ENCODE results near the gene CHGA. TPM values are rescaled to one million over a fixed set of nuclear protein-coding genes. Genes with fewer than 3 reads are reported as not detected.

Gene CHGA
- total RNA-seq, 1 experiment from 2014 or later, result 10.5 TPM

- no peak for DNase-seq (ENCODE audit: extremely low read depth, low read depth)
Observed at GRCh38 chr14:92942576-92942975, 19.6 kb downstream of the CHGA start.

DNA sequence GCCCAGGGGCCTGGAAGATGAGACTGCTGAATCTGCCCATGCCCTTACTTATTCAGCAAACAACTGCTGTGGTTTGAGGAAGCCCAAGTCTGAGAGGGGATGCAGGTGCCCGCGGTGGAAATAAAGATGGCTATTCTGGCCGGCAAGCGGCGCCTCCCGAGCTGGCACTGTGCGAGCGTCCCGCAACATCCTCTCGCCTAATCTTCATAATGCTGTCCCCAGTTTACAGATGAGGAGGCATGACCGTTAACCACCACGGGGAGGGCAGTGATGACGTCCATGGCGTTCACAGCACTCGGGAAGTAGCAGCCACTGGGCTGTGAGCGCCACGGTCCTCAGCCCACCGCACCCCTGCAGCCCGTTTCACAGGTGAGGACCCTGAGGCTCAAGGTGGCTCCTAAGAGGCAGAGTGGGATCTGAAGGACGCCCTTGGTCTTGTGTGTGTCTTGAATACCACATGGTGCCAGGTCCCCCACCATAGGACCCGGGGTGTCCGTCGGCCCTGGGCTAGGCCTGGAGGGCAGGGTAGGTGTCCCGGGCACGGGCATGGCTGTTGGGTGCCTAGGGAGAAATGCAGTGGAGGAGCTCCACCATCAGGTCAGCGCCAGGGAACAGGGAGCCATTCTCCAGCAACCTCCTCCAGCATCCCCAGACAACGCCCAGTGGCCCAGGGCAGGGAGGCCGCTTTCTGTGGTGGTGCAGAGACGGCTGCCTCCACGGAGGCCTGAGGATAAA, 20.2 kb downstream of the CHGA start:
- no peak for DNase-seq (ENCODE audit: extremely low read depth, low read depth)

- DNase-seq (ENCODE audit: extremely low read depth, low read depth), result no peak
Observed at GRCh38 chr14:92943855-92944570, 21.1 kb downstream of the CHGA start.

DNA sequence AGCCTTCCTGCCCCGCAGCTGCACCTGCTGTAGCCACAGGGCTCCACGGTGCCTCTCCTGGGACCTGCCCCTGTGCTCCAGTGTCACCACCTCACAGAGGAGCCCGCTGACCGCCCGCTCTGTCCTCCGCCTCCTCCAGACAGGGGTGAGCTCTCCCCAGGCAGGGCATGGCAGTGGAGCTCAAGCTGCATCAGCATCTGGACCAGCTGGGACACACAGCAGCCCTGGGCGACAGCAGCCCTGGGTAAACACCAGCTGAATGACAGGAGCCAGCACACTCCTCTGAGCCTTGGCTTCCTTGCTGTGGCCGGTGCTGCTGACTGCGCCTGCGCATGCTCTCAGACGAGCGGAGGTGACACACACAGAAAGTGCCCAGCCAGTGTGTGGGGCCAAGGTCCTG, 22.0 kb downstream of the CHGA start:
- no peak for DNase-seq (ENCODE audit: extremely low read depth, low read depth)

DNA sequence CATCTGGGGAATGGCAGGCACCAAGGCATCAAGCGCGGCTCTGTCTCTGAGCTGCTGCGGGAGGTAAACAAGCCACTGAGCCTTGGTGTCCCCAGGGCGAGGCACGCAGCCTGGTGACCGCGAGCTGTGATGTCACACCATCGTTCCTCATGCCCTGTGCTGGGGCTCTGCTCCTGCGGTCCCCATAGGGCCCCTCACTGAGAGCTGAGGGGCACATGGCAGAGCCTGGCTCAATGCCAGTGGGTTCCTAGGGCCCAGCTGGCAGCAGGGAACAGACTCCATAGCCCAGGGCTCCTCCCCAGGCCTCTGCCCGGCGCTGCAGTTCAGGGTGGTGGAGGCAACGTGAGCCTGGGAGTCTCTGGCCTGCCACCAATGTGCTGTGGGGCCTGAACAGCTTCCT, 22.6 kb downstream of the CHGA start:
- DNase-seq (ENCODE audit: extremely low read depth, low read depth), result no peak

- peak; percentile 87 for DNase-seq (ENCODE audit: extremely low read depth, low read depth)
Observed at GRCh38 chr14:92945959-92946846, 23.3 kb downstream of the CHGA start.

DNA sequence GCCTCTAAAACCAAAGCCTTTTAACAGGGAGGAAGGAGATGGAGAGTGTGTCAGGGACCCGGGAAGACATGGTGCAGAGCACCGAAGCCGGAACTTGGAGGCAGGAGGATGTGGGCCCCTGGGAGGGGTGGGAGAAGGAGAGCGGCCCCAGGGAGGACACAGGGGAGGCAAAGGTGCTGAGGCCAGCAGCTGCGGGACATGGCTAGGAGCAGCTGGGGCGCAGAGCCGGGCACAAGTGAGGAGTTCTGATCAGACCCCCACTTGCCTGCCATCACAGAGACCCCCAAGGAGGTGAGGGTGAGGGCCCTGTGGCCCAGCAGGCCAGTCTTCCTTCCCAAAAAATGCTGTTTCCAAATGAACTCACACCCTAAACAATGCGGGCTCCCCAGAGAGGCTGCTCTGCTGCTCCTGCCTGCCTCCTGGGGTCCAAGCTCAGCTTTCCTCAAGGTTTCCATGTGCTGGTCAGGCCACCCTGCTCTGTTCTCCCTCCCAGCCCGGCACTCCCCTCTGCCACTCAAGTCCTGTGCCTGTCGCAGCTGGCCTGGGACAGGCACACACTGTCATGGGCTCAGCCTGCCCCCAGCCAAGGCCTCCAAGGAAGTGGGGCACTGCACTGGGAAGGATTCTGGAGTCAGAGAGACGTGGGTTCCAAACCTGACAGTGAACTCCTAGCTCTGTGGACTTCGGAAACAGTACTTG, 24.0 kb downstream of the CHGA start:
- no peak for DNase-seq (ENCODE audit: extremely low read depth, low read depth)

DNA sequence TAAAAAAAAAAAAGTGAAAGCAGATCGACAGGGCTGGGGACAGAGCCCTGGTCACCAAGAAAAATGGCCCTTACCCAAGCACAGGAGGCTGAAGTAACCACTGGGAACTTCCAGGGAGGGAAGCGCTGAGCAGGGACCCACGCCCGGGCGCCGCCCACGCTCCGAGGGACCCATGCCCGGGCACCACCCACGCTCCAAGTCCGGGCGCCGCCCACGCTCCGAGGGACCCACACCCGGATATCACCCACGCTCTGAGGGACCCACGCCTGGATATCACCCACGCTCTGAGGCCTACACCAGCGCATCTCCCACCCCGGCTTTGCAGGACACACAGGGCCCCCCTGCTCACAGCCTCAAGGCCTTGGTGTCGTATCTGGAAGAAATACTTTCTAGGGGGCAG, 25.7 kb downstream of the CHGA start:
- DNase-seq (ENCODE audit: extremely low read depth, low read depth), result no peak

GRCh38 chr14:92949496-92950192, 26.7 kb downstream of the CHGA start:
- DNase-seq (ENCODE audit: extremely low read depth, low read depth), result no peak

- no peak for DNase-seq (ENCODE audit: extremely low read depth, low read depth)
Observed at GRCh38 chr14:92950193-92950540, 27.2 kb downstream of the CHGA start.

GRCh38 chr14:92950773-92951172, 27.8 kb downstream of the CHGA start:
- DNase-seq (ENCODE audit: extremely low read depth, low read depth), result no peak

- DNase-seq (ENCODE audit: extremely low read depth, low read depth), result no peak
Observed at GRCh38 chr14:92951261-92951660, 28.3 kb downstream of the CHGA start.

DNA sequence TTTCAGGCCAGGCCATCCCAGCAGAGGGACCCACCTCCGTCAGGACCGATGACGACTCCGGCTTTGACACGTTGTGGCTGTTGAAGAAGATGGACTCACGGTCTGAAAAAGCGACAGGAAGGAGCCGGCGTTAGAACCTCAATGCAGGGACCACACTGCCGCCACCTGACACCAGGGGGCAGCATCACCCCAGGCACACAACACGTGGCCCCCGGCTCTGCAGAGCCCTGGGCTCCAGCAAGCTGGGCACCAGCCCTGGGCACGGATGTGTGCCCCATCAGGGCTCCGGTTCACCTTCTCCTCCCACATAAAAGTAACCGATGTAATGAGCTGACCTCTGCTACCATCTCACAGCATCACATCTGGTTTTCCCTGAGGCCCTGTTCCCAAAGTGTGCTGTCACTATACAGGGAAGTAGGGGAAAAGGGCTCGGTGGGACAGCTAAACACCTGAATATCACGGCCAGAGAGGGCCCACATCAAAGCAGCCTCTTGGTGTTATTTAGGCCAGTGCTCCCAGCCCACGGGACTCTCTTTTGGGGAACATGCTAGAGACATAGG, 29.0 kb downstream of the CHGA start:
- DNase-seq (ENCODE audit: extremely low read depth, low read depth), result peak; percentile 69

DNA sequence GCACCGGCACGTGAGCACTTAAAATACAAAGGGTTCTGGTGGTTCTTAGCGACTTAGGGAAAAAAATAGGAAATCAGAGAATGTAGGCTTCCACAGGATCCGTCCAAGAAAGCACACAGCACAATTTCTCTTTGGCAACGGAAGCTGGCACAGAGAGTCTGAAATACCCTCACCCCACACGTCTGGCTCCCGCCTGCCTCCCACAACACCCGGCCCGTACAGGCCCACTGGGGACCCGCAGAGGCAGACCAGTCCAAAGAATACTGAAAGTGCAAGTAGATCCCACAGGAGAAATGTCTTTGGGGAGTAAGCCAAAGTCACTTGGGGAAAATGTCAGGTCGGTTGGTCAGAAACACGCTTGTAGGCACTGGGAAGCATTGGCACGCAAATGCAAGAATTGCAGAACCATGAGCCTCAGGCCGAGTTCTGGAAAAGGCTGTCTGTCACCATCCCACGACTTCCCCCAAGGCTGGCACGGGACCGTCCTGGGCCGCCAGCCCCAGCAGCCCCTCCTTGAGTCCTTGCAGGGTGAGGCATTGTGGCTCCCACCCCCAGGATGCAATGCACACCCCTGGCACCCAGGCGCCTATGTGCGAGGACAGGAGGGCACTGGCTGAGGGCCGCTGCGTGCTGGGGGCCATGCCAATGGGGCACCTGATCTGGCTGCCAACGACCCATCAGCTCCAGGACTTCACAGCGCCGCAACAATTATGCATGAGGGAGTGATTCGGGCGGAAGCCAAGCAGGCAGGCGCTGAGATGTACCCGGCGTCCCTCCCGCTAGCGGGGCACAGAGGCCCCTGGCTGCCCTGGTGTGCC, 29.7 kb downstream of the CHGA start:
- DNase-seq (ENCODE audit: extremely low read depth, low read depth), result no peak

DNA sequence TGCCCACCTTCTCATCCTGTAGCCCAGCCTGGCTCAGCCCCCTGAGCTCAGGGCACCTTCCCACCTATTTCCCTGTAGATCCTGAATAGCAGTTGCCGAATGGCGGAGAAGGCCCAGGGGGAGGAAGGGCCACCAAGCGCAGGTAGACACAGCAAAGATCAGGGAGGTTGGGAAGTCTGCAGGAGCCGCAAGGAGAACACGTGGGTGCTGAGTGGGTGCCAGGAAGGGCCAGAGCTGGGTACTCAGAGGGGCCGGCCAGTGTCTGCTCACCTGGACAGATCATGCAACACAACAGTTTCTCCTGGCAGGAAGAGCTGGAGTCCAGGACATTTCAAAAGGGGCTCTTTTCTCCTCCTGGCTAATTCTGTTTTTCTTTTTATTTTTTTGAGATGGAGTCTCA, 30.6 kb downstream of the CHGA start:
- no peak for DNase-seq (ENCODE audit: extremely low read depth, low read depth)

- no peak for DNase-seq (ENCODE audit: extremely low read depth, low read depth)
Observed at GRCh38 chr14:92954933-92955332, 32.0 kb downstream of the CHGA start.

GRCh38 chr14:92955381-92955780, 32.4 kb downstream of the CHGA start:
- no peak for DNase-seq (ENCODE audit: extremely low read depth, low read depth)

DNA sequence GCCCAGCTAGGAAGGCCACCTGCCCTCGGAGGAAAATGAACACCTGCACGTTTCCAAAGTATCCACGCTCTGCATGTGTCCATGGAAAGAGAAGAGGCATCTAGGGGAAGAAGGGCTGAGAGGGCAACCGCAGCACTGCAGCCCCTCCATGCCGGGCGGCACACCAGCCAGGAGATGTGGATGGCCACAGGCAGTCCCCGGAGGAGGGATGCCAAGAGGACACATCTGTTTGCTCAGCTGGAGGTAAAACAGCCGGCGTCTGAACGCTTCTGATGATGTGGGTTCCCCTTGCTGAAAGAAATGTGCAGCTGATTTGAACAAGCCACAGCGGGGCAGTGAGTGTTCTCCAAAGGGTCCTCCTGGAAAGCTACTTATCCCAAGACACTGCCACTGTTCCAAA, 34.0 kb downstream of the CHGA start:
- DNase-seq (ENCODE audit: extremely low read depth, low read depth), result no peak

All from NCI-H460 (cell line).